Measurements from ENCODE around the gene RACK1. TPM values are rescaled to one million over a fixed set of nuclear protein-coding genes. Genes with fewer than 3 reads are reported as not detected.
"Not testable (repeated sequence)": the region's sequence is repeated elsewhere in the genome, so short reads cannot be mapped to it uniquely, and the experiment has no call there.

RACK1 gene
- total and polyA plus RNA-seq, 2 donors (not counting 3 experiments of a cell fraction or from before 2014, with no cell fraction given) = 1,910 to 5,629 TPM

DNA sequence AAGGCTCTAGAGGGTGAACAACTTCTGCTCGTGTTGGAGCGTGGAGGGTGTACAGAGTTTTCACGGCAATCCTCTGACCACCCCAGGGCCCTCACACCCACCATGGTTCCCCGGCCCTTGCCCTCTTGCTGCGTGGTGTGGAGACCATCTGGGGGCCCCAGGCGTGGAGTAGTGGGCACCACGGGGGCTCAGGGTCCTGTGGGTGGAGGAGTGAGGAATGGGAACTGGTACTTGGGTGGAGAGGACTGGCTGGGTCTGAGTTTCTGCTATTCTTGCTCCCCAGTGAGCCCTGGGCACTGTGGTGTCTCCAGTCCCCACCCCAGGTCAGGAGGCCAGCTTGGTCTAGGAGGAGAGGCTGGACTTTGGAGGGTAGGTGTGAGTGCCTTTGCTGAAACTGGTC lies 39.2 kb upstream of the RACK1 start:
- Histone ChIP-seq H3K4me3 (replicated peaks in 1 of 3; ENCODE audit: insufficient read depth in 1 of 3, low read depth in 1 of 3, low read length in 3 of 3) (no peak overlapping the region), H3K9ac (replicated peaks; ENCODE audit: extremely low read depth, insufficient read depth, low read length) (no peak overlapping the region), H3K79me2 (ENCODE audit: control insufficient read depth, insufficient read depth, low read length) (no peaks in the 10 kb centered on the region), H3K36me3 (ENCODE audit: control insufficient read depth in 2 of 2, extremely low read depth in 1 of 2, insufficient read depth in 2 of 2, low read length in 2 of 2) (no peaks in the 10 kb centered on the region), H4K20me1 (replicated peaks; ENCODE audit: control insufficient read depth, extremely low read depth, insufficient read depth, low read length) (no peaks in the 10 kb centered on the region), H3K27me3 (ENCODE audit: control insufficient read depth in 2 of 2, insufficient read depth in 2 of 2, low read length in 2 of 2) (peaks cover 0 to 1% of the 10 kb centered on the region in 2 experiments), H3K9me1 (replicated peaks; ENCODE audit: control insufficient read depth, extremely low read depth, insufficient read depth, low read length) (no peaks in the 10 kb centered on the region), H3K4me1 (ENCODE audit: control insufficient read depth, extremely low read depth, insufficient read depth, low read length) (no peaks in the 10 kb centered on the region), H3K4me2 (ENCODE audit: insufficient read depth, low read length) (no peak overlapping the region), H2AFZ (ENCODE audit: low read depth, low read length) (no peak overlapping the region), H3K9me3 (replicated peaks; ENCODE audit: control insufficient read depth, insufficient read depth, low read length) (no peaks in the 10 kb centered on the region), H3K27ac (ENCODE audit: insufficient read depth, low read depth, low read length) (no peak overlapping the region)
- intact Hi-C loops (cut with micrococcal nuclease) (no loop called here), dilution Hi-C loops (cut with MboI; ENCODE audit: extremely low pct_ligation_motif_present, low sequenced_read_pairs) (no loop called here)
- no peak for FAIRE-seq
- no TSS peak for BruUV-seq (replicated peaks)
- no peak for DNase-seq (ENCODE audit: low read depth, low spot score)
- no peak for TF ChIP-seq JUN (IDR thresholded peaks at IDR 0.05; ENCODE audit: borderline replicate concordance, insufficient read depth, insufficient read length, low read depth)
- TF ChIP-seq, protein P1, sequence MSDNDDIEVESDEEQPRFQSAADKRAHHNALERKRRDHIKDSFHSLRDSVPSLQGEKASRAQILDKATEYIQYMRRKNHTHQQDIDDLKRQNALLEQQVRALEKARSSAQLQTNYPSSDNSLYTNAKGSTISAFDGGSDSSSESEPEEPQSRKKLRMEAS (IDR thresholded peaks at IDR 0.05; ENCODE audit: insufficient read depth, insufficient read length) = no peak
- no peak for TF ChIP-seq POLR2A (IDR thresholded peaks at IDR 0.05; ENCODE audit: low read depth, low read length)
- no peak for TF ChIP-seq FOS (IDR thresholded peaks at IDR 0.05; ENCODE audit: borderline replicate concordance, insufficient read depth, low read length)
- TF ChIP-seq, protein P2, sequence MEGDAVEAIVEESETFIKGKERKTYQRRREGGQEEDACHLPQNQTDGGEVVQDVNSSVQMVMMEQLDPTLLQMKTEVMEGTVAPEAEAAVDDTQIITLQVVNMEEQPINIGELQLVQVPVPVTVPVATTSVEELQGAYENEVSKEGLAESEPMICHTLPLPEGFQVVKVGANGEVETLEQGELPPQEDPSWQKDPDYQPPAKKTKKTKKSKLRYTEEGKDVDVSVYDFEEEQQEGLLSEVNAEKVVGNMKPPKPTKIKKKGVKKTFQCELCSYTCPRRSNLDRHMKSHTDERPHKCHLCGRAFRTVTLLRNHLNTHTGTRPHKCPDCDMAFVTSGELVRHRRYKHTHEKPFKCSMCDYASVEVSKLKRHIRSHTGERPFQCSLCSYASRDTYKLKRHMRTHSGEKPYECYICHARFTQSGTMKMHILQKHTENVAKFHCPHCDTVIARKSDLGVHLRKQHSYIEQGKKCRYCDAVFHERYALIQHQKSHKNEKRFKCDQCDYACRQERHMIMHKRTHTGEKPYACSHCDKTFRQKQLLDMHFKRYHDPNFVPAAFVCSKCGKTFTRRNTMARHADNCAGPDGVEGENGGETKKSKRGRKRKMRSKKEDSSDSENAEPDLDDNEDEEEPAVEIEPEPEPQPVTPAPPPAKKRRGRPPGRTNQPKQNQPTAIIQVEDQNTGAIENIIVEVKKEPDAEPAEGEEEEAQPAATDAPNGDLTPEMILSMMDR (IDR thresholded peaks at IDR 0.05; ENCODE audit: extremely low read depth in 1 of 2, insufficient read depth in 1 of 2, low read depth in 1 of 2, low read length in 2 of 2) = no peak
- TF ChIP-seq POLR2AphosphoS5 (IDR thresholded peaks at IDR 0.05; ENCODE audit: insufficient read depth, low read depth, low read length) = no peak
- no peak for TF ChIP-seq EZH2 (IDR thresholded peaks at IDR 0.05; ENCODE audit: borderline replicate concordance, low read depth, low read length, severe bottlenecking)
- no peak for TF ChIP-seq GATA2 (IDR thresholded peaks at IDR 0.05; ENCODE audit: insufficient read depth, insufficient read length, low read depth, low read length)
- no peak for TF ChIP-seq MYC (IDR thresholded peaks at IDR 0.05; ENCODE audit: low read depth, low read length)
- ChIA-PET POLR2A (no interaction called here), CTCF (no interaction called here)

DNA sequence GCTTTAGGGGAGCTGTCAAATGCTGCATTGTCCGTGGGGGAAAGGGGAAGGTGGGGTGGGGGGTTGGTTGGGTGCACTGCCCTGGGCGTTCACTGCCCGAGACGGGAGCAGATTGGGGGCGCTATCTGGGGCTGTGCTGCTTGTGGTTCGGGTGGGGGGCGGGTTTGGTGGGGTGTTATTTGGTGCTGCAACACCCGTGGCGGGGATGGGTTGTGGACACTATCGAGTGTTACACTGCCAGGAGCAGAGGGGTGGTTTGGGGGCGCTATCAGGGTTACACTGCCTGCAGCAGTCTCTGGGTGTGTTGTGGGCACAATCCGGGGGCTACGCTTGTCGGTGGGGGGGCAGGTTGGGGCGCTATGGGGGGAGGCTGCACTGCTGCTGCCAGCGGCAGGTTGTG lies 38.7 kb upstream of the RACK1 start:
- DNase-seq (ENCODE audit: low read depth, low spot score); H3K9me3 ChIP-seq (replicated peaks; ENCODE audit: control insufficient read depth, insufficient read depth, low read length); H3K36me3 ChIP-seq (ENCODE audit: control insufficient read depth in 2 of 2, extremely low read depth in 1 of 2, insufficient read depth in 2 of 2, low read length in 2 of 2); H3K9me1 ChIP-seq (replicated peaks; ENCODE audit: control insufficient read depth, extremely low read depth, insufficient read depth, low read length); H3K9ac ChIP-seq (replicated peaks; ENCODE audit: extremely low read depth, insufficient read depth, low read length); CTCF ChIA-PET; BruUV-seq (replicated peaks); intact Hi-C loops (cut with micrococcal nuclease); H3K4me1 ChIP-seq (ENCODE audit: control insufficient read depth, extremely low read depth, insufficient read depth, low read length); FAIRE-seq; H3K27me3 ChIP-seq (ENCODE audit: control insufficient read depth in 2 of 2, insufficient read depth in 2 of 2, low read length in 2 of 2); POLR2A ChIA-PET; H2AFZ ChIP-seq (ENCODE audit: low read depth, low read length); H3K27ac ChIP-seq (ENCODE audit: insufficient read depth, low read depth, low read length); H3K79me2 ChIP-seq (ENCODE audit: control insufficient read depth, insufficient read depth, low read length); dilution Hi-C loops (cut with MboI; ENCODE audit: extremely low pct_ligation_motif_present, low sequenced_read_pairs); H3K4me3 ChIP-seq (replicated peaks in 1 of 3; ENCODE audit: insufficient read depth in 1 of 3, low read depth in 1 of 3, low read length in 3 of 3); H4K20me1 ChIP-seq (replicated peaks; ENCODE audit: control insufficient read depth, extremely low read depth, insufficient read depth, low read length); H3K4me2 ChIP-seq (ENCODE audit: insufficient read depth, low read length): not testable (repeated sequence)

All from endothelial cell of umbilical vein (primary cell).